ENCODE measurements around the gene ARPC5L. TPM values are rescaled to one million over a fixed set of nuclear protein-coding genes. Genes with fewer than 3 reads are reported as not detected.

The ARPC5L gene
- total RNA-seq, 1 experiment from 2014 or later = 47.2 TPM

DNA sequence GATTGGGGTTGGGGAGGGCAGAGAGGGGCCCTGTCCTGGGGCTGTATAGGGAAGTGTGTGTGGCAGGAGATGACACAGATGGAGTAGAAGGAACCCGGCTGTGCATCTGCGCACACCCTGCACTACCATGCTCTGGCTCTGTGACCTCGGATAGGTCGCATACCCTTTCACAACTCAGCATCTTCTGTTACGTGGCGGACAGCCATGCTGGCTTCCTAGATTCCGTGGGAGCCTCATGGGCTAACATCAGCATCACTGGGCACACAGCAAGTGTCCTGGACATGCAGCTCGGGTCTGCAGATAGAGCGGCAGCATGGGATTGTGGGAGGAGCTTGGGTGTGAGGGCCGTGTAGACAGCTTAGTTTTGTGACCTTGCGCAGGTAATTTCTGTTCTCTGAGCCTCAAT lies 9.2 kb downstream of the ARPC5L start:
- Mint-ChIP-seq H3K9me3 (no peaks in the 10 kb centered on the region), H3K27ac (peak overlapping the region; percentile 82)

DNA sequence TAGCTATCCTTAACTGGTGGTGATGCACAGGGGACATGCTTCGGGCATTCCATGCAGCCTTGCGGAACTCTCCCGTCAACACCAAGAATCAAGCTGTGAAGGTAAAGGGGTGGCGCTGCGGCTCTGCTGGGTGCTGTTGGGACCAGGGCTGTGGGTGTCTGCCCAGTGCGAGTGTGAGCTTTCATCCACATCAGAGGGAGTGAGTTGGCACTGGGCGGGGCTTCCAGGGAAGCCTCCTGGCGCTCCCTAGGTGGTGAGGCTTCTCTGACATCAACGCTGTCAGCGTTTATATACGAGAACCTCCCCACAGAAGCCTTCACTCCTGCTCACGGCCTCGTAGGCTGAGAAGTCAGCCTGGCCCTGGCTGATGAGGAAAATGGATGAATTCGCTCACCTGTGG lies 11.7 kb downstream of the ARPC5L start:
- ATAC-seq (no peak), DNase-seq (ENCODE audit: low spot score) (no peak)
- H3K9me3 Mint-ChIP-seq = no peaks in the 10 kb centered on the region
- TF ChIP-seq, protein P1, sequence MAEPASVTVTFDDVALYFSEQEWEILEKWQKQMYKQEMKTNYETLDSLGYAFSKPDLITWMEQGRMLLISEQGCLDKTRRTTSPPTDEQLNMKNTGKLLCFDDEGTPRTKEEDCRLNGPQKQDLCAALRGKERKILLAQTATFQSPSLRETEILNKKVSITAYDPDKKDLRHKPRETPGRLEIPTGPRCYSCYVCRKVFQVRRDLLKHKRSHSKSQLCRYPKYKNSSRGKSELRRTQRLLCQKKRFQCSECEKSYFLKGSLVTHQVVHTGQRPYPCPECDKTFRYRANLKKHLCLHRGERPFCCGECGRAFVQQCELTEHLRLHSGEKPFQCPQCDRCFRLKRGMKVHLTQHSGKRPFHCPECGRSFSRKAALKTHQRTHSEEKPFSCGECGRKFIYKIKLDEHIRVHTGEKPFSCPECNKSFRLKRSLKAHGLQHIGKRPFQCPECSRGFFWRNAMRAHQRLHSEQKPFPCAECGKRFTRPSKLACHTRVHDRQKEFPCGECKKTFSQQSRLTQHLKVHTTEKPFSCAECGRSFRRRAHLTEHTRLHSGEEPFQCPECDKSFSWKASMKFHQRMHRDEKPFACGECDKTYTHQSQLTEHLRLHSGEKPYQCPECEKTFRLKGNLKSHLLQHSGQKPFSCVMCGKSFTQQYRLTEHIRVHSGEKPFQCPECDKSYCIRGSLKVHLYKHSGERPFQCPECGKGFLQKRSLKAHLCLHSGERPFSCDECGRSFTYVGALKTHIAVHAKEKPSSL (CRISPR knock-in tag; conservative IDR thresholded peaks at IDR 0.05) = no peak
- TF ChIP-seq ZNF512 (CRISPR knock-in tag; IDR thresholded peaks at IDR 0.05; ENCODE audit: borderline replicate concordance) = no peak
- TF ChIP-seq, protein P2, sequence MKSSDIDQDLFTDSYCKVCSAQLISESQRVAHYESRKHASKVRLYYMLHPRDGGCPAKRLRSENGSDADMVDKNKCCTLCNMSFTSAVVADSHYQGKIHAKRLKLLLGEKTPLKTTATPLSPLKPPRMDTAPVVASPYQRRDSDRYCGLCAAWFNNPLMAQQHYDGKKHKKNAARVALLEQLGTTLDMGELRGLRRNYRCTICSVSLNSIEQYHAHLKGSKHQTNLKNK (CRISPR knock-in tag; IDR thresholded peaks at IDR 0.05) = no peak
- ChIA-PET CTCF (no interaction called here), POLR2A (interaction anchor here (0.6 kb wide), 1 partner anchor 63 kb away, joined by 6 read pairs; no protein-coding TSS in a partner anchor)
- peaks cover 27% of the 10 kb centered on the region for H3K4me1 Mint-ChIP-seq
- no peak overlapping the region for H3K4me3 Mint-ChIP-seq
- peak overlapping the region; percentile 79; the same call in 1 of the 2 replicates for H3K27ac Mint-ChIP-seq
- H3K27me3 Mint-ChIP-seq (ENCODE audit: low read depth) = no peaks in the 10 kb centered on the region
- peaks cover 37% of the 10 kb centered on the region for H3K36me3 Mint-ChIP-seq

More for the DNA sequence above, 9.2 kb downstream of the ARPC5L start:
- CTCF ChIA-PET = interaction anchor here (0.9 to 1.4 kb wide), 4 partner anchors 9 to 31 kb away, joined by 3 to 4 read pairs (median 3); partner anchors contain the start of gene ARPC5L
- Mint-ChIP-seq H3K4me1 (peaks cover 41% of the 10 kb centered on the region), H3K27me3 (ENCODE audit: low read depth) (no peaks in the 10 kb centered on the region), H3K4me3 (peak overlapping the region; percentile 91; the same call in 1 of the 2 replicates), H3K36me3 (peaks cover 26% of the 10 kb centered on the region)
- POLR2A ChIA-PET = interaction anchor here (1.6 kb wide), 1 partner anchor 16 kb away, joined by 3 read pairs; no protein-coding TSS in a partner anchor
- DNase-seq (ENCODE audit: low spot score) = no peak
- ATAC-seq = no peak
- TF ChIP-seq NR2C2 (CRISPR knock-in tag; IDR thresholded peaks at IDR 0.05) (no peak), ZNF423 (CRISPR knock-in tag; IDR thresholded peaks at IDR 0.05) (no peak), NR3C1 (CRISPR knock-in tag; conservative IDR thresholded peaks at IDR 0.05; ENCODE audit: low read depth) (no peak), PRDM15 (CRISPR knock-in tag; IDR thresholded peaks at IDR 0.05) (no peak), MXD4 (CRISPR knock-in tag; IDR thresholded peaks at IDR 0.05; ENCODE audit: borderline replicate concordance) (no peak), FOXJ3 (CRISPR knock-in tag; IDR thresholded peaks at IDR 0.05; ENCODE audit: borderline replicate concordance) (no peak), NFATC4 (CRISPR knock-in tag; IDR thresholded peaks at IDR 0.05) (no peak), ZNF232 (CRISPR knock-in tag; IDR thresholded peaks at IDR 0.05) (no peak), SP1 (CRISPR knock-in tag; conservative IDR thresholded peaks at IDR 0.05) (no peak), NFYB (CRISPR knock-in tag; conservative IDR thresholded peaks at IDR 0.05; ENCODE audit: low read depth) (no peak), MYBL2 (CRISPR knock-in tag; IDR thresholded peaks at IDR 0.05) (no peak), RELA (CRISPR knock-in tag; IDR thresholded peaks at IDR 0.05; ENCODE audit: borderline replicate concordance) (no peak), ZNF263 (CRISPR knock-in tag; IDR thresholded peaks at IDR 0.05; ENCODE audit: low read depth) (no peak)
- TF ChIP-seq, protein P3, sequence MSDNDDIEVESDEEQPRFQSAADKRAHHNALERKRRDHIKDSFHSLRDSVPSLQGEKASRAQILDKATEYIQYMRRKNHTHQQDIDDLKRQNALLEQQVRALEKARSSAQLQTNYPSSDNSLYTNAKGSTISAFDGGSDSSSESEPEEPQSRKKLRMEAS (CRISPR knock-in tag; IDR thresholded peaks at IDR 0.05) = no peak
- TF ChIP-seq, protein P4, sequence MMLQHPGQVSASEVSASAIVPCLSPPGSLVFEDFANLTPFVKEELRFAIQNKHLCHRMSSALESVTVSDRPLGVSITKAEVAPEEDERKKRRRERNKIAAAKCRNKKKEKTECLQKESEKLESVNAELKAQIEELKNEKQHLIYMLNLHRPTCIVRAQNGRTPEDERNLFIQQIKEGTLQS (CRISPR knock-in tag; conservative IDR thresholded peaks at IDR 0.05) = no peak
- TF ChIP-seq, protein P5, sequence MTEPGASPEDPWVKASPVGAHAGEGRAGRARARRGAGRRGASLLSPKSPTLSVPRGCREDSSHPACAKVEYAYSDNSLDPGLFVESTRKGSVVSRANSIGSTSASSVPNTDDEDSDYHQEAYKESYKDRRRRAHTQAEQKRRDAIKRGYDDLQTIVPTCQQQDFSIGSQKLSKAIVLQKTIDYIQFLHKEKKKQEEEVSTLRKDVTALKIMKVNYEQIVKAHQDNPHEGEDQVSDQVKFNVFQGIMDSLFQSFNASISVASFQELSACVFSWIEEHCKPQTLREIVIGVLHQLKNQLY (CRISPR knock-in tag; IDR thresholded peaks at IDR 0.05) = no peak
- TF ChIP-seq, protein P6, sequence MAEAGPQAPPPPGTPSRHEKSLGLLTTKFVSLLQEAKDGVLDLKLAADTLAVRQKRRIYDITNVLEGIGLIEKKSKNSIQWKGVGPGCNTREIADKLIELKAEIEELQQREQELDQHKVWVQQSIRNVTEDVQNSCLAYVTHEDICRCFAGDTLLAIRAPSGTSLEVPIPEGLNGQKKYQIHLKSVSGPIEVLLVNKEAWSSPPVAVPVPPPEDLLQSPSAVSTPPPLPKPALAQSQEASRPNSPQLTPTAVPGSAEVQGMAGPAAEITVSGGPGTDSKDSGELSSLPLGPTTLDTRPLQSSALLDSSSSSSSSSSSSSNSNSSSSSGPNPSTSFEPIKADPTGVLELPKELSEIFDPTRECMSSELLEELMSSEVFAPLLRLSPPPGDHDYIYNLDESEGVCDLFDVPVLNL (CRISPR knock-in tag; IDR thresholded peaks at IDR 0.05; ENCODE audit: borderline replicate concordance, low read depth) = no peak
- TF ChIP-seq, protein P7, sequence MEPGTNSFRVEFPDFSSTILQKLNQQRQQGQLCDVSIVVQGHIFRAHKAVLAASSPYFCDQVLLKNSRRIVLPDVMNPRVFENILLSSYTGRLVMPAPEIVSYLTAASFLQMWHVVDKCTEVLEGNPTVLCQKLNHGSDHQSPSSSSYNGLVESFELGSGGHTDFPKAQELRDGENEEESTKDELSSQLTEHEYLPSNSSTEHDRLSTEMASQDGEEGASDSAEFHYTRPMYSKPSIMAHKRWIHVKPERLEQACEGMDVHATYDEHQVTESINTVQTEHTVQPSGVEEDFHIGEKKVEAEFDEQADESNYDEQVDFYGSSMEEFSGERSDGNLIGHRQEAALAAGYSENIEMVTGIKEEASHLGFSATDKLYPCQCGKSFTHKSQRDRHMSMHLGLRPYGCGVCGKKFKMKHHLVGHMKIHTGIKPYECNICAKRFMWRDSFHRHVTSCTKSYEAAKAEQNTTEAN (CRISPR knock-in tag; IDR thresholded peaks at IDR 0.05) = no peak
